ENCODE data around the gene PHETA2.

- no peak for TF ChIP-seq YY1 (IDR thresholded peaks at IDR 0.05; ENCODE audit: low read depth, low read length)
- no peak for TF ChIP-seq POLR2A (IDR thresholded peaks at IDR 0.05; ENCODE audit: control extremely low read depth in 1 of 2, low read depth in 2 of 2, low read length in 2 of 2)
These were observed 4.1 kb upstream of the PHETA2 start for GRCh38 chr22:42069801-42070516.

Data from H1 (cell line).